NCI-H446 (cell line): ENCODE measurements around the gene EIF3F.

Experiments used
- DNase-seq, 2 experiments: peaks; one replicate each; lab custom pipeline; 2025; lab: John Stamatoyannopoulos, UW

The EIF3F gene

DNA sequence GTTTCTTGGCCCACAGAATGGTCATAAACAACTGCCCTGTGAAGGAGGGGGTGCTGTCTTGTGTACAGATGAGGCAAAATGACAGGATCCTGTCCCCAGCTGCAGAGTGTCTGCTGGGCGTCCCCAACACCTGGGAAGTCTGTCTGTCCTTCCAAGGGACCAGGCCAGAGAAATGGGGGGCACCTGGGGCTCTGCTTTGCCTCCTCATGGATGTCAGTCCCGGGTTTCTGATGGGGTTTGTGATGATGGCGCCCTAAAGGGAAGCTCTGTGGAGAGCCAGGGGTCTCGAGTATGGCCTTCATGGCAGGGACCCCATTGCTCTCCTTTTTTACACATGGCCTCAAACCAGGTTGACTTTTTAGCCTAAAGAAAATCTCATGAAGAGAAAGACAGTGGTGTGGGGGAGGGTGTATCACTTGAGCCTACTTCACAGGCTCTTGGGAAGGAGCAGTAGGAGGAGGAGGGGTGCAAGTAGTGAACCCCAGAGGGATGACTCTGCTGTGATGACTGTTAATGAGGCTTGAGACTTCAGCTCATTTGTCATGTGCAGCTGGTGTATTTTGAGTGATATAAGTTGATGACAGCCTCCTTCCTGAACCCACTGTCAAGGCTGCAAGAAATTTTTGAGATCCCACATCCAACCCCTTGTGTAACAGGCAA is 53.3 kb downstream of the EIF3F start:
- DNase-seq: no peak

DNA sequence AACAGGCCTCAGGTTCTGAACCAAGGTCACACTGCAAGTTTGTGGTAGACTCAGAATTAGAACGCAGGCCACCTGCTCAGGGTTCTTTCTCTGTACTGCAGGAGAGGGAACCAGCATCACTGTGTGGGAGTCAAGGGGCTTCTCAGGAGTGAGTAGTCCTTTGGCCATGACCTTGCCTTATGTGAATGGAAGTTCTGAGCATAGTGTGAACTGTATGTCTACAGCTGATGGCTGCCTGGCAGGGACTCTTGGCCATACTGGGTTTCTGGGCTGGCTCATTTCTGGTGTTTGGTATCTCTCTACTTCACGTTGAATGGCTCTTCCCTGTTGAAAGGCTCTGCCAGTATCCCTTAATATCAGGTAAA is 53.8 kb downstream of the EIF3F start:
- no peak for DNase-seq

DNA sequence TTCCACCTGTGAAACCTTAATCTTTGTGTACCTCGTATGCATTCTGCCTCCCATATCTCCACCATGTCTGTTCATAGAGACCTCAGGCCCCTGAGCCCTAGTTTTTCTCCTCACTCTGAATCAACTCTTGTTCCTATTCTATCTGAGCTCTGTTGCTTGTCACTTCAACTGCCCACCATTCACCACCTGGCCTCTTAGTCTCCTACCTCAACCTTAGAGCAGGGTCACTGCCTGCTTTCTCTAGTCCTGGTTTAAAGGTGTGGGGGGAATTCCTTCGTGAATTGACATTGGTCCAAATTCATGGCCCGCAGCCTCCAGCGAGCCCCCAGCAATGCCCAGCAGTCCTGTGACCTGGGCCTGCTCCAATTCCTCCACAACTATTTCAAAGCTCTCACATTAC is 54.4 kb downstream of the EIF3F start:
- DNase-seq: no peak

DNA sequence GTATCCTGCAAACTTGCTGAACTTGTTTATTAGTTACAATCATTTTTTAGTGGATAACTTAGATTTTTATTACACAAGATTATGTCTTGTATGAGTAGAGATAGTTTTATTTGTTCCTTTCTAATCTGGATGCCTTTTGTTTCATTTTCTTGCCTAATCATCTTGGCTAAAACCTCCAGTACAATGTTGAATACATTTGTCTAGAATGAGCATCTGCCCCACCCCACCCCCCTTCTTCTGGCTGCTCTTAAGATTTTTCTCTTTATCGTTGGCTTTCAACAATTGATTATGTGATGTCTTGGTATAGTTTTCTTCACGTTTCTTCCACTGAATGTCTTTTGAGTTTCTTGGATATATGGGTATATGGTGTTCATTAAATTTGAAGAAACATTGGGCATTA is 56.6 kb downstream of the EIF3F start:
- DNase-seq: no peak

DNA sequence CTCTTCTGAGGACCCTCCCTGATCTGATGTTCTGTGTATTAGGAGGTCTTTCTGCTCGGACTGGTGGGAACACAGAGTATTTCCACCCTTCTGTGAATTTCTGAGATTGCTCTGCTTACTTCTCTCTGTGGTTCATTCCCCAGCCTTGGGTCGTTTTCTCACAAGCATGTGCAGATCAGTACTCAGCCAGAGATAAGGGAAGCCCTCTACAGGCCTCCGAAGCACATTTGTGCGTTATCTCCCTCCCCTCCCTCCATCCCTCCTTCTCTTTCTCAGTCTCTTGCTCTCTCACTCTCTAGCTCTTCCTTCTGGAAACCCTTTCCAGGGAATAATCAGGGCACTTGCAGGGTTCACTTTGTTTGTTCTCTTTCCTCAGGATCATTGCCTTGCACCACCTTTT is 58.7 kb downstream of the EIF3F start:
- no peak for DNase-seq

DNA sequence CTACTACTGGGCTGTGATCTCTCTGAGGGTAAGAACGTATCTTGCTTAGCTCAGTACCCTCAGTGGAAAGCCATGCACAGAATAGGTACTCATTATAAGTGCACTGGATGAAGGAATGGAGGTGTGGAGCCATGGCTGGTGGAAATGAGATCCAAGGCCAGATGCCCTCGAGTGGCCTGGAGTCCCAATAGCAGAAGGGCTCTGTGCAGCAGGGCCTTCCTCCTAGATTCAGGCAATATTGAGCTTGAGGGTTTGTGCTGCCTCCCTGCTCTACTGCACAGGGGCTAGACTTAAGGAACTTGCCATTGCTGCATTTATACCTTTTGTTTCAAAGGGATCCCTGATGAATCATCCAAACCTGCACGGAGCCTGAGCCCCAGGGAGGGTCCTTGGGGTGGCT is 60.2 kb downstream of the EIF3F start:
- DNase-seq: no peak

DNA sequence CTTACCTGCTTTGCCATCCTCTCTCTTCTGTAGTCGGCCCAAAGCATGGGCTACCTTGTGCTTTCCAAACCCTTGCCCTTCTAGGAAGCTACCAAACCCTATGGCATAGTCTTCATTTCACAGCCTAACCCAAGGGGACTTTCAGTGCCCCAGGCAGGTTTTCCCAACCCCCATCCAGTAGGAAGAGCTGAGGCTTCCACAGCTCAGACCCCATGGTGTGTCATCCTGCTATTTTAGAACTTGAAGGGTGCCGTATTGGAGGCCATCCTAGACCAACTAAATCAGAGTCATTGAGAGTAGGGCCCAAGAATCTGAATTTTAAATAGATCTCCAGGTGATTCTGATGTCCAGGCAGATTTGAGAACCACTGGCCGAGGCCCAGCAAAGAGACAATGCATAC is 61.9 kb downstream of the EIF3F start:
- DNase-seq: no peak
